ENCODE measurements around the gene GLB1L3. TPM values are rescaled to one million over a fixed set of nuclear protein-coding genes. Genes with fewer than 3 reads are reported as not detected.

GLB1L3 gene
- total RNA-seq, 1 experiment from 2014 or later: 0.17 TPM

- TF ChIP-seq EZH2 (IDR thresholded peaks at IDR 0.05; ENCODE audit: borderline replicate concordance, low read depth, low read length, poor library complexity, severe bottlenecking) (no peak), CTCF (conservative IDR thresholded peaks at IDR 0.05; ENCODE audit: low read depth, low read length) (no peak)
- no peaks in the 10 kb centered on the region for H3K36me3 ChIP-seq (ENCODE audit: insufficient read depth, low read length, poor library complexity, severe bottlenecking)
- no peak overlapping the region for H3K27ac ChIP-seq (ENCODE audit: low read depth, low read length, poor library complexity, severe bottlenecking)
- no peak for DNase-seq (ENCODE audit: low spot score)
- BruUV-seq (replicated peaks): no TSS peak
- H3K27me3 ChIP-seq (replicated peaks; ENCODE audit: insufficient read depth, low read depth, low read length, poor library complexity): no peaks in the 10 kb centered on the region
- CTCF ChIA-PET: no interaction called here
- H3K9me3 ChIP-seq (ENCODE audit: low read depth, low read length, poor library complexity, severe bottlenecking): no peaks in the 10 kb centered on the region
- POLR2A ChIA-PET (ENCODE audit: low non-redundant PET): no interaction called here
- no peak overlapping the region for H3K4me3 ChIP-seq (ENCODE audit: low read depth, low read length, poor library complexity, severe bottlenecking)
- peaks cover 10% of the 10 kb centered on the region for H3K4me1 ChIP-seq (ENCODE audit: insufficient read depth, low read length, poor library complexity, severe bottlenecking)
- intact Hi-C loops (cut with micrococcal nuclease; ENCODE audit: unreplicated experiment): no loop called here
These were observed 58.8 kb downstream of the GLB1L3 start for GRCh38 chr11:134334796-134335571.

- intact Hi-C loops (cut with micrococcal nuclease; ENCODE audit: unreplicated experiment): no loop called here
- CTCF ChIA-PET: no interaction called here
- no TSS peak for BruUV-seq (replicated peaks)
These were observed 60.9 kb downstream of the GLB1L3 start for GRCh38 chr11:134337051-134337450.

GRCh38 chr11:134338068-134338467 is 61.9 kb downstream of the GLB1L3 start:
- no peaks in the 10 kb centered on the region for H3K27me3 ChIP-seq (replicated peaks; ENCODE audit: insufficient read depth, low read depth, low read length, poor library complexity)
- H3K36me3 ChIP-seq (ENCODE audit: insufficient read depth, low read length, poor library complexity, severe bottlenecking): no peaks in the 10 kb centered on the region
- ChIA-PET CTCF (no interaction called here), POLR2A (ENCODE audit: low non-redundant PET) (no interaction called here)
- TF ChIP-seq EZH2 (IDR thresholded peaks at IDR 0.05; ENCODE audit: borderline replicate concordance, low read depth, low read length, poor library complexity, severe bottlenecking) (no peak), CTCF (conservative IDR thresholded peaks at IDR 0.05; ENCODE audit: low read depth, low read length) (no peak)
- no peak for DNase-seq (ENCODE audit: low spot score)
- no peaks in the 10 kb centered on the region for H3K4me1 ChIP-seq (ENCODE audit: insufficient read depth, low read length, poor library complexity, severe bottlenecking)
- H3K4me3 ChIP-seq (ENCODE audit: low read depth, low read length, poor library complexity, severe bottlenecking): no peak overlapping the region
- BruUV-seq (replicated peaks): no TSS peak
- H3K9me3 ChIP-seq (ENCODE audit: low read depth, low read length, poor library complexity, severe bottlenecking): no peaks in the 10 kb centered on the region
- H3K27ac ChIP-seq (ENCODE audit: low read depth, low read length, poor library complexity, severe bottlenecking): no peak overlapping the region
- intact Hi-C loops (cut with micrococcal nuclease; ENCODE audit: unreplicated experiment): no loop called here

More at GRCh38 chr11:134337051-134337450, 60.9 kb downstream of the GLB1L3 start:
- TF ChIP-seq EZH2 (IDR thresholded peaks at IDR 0.05; ENCODE audit: borderline replicate concordance, low read depth, low read length, poor library complexity, severe bottlenecking) (no peak), CTCF (conservative IDR thresholded peaks at IDR 0.05; ENCODE audit: low read depth, low read length) (no peak)
- Histone ChIP-seq H3K4me3 (ENCODE audit: low read depth, low read length, poor library complexity, severe bottlenecking) (no peak overlapping the region), H3K9me3 (ENCODE audit: low read depth, low read length, poor library complexity, severe bottlenecking) (no peaks in the 10 kb centered on the region), H3K4me1 (ENCODE audit: insufficient read depth, low read length, poor library complexity, severe bottlenecking) (peaks cover 6% of the 10 kb centered on the region), H3K36me3 (ENCODE audit: insufficient read depth, low read length, poor library complexity, severe bottlenecking) (no peaks in the 10 kb centered on the region), H3K27me3 (replicated peaks; ENCODE audit: insufficient read depth, low read depth, low read length, poor library complexity) (no peaks in the 10 kb centered on the region), H3K27ac (ENCODE audit: low read depth, low read length, poor library complexity, severe bottlenecking) (no peak overlapping the region)
- POLR2A ChIA-PET (ENCODE audit: low non-redundant PET): no interaction called here
- DNase-seq (ENCODE audit: low spot score): no peak
